NT2/D1 (cell line): Measurements from ENCODE around the gene LDLR.

ENCODE experiments used
- SUZ12 ChIP-seq: IDR thresholded peaks from 2 replicates; pipeline ENCODE4 v1.6.1; 2011; ENCODE audit not compliant: insufficient read length, insufficient read depth; ENCODE audit errors: extremely low read depth
- YY1 ChIP-seq: IDR thresholded peaks from 2 replicates; pipeline ENCODE4 v1.6.1; 2011; ENCODE audit not compliant: insufficient read length, insufficient read depth

DNA sequence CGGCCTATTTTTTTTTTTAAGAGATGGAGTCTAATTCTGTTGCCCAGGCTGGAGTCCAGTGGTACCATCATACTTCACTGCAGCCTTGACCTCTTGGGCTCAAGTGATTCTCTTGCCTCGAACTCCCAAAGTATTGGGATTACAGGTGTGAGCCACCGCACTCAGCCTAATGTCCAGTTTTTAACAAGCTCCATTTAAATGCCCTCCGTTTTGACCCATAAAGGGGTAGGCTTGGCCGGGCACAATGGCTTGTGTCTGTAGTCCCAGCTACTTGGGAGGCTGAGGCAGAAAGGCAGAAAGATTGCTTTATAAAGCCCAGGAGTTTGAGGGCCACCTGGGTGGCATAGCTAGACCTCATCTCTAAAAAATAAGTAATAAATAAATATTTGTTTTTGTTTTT lies 11.8 kb downstream of the LDLR start:
- TF ChIP-seq YY1: no peak
- no peak for TF ChIP-seq SUZ12
